Measurements from ENCODE around the gene TXNIP. TPM values are rescaled to one million over a fixed set of nuclear protein-coding genes. Genes with fewer than 3 reads are reported as not detected.

The TXNIP gene
- total RNA-seq, 1 experiment from 2014 or later, result 576 TPM

GRCh38 chr1:145957443-145958319 is 38.7 kb downstream of the TXNIP start, which contains the start of gene LIX1L:
Gene LIX1L, minus strand, starts transcription at chr1:145958017. Its CDS starts 90 bp downstream, at chr1:145957927.
- Mint-ChIP-seq H3K4me3 (ENCODE audit: unreplicated experiment) (peak within 1 kb of the TSS; percentile 80), H3K4me1 (ENCODE audit: insufficient read depth, unreplicated experiment) (peaks cover 65% of the 10 kb centered on the region), H3K36me3 (ENCODE audit: insufficient read depth, unreplicated experiment) (peaks cover 5% of the 10 kb centered on the region), H3K9me3 (ENCODE audit: unreplicated experiment) (no peaks in the 10 kb centered on the region), H3K27ac (ENCODE audit: low read depth, unreplicated experiment) (peak within 1 kb of the TSS; percentile 80), H3K27me3 (ENCODE audit: insufficient read depth, unreplicated experiment) (no peaks in the 10 kb centered on the region)
- DNase-seq (ENCODE audit: unreplicated experiment), result peak; percentile 100
- intact Hi-C loops (cut with micrococcal nuclease), result loop anchor here (1.0 to 2.0 kb wide), 2 partner anchors 39 to 66 kb away; partner anchors contain the start of gene PEX11B
- POLR2A ChIA-PET, result interaction anchor here (0.6 to 7.0 kb wide), 37 partner anchors 8 to 677 kb away, joined by 3 to 136 read pairs (median 5); partner anchors contain the start of genes ANKRD34A, ANKRD35, ITGA10 and PEX11B
- BruUV-seq (replicated peaks), result no TSS peak
- CTCF ChIA-PET, result interaction anchor here (0.5 to 3.8 kb wide), 15 partner anchors 10 to 119 kb away, joined by 3 to 32 read pairs (median 4); partner anchors contain the start of genes ITGA10, PEX11B, PIAS3 and RBM8A
- no peak for TF ChIP-seq CTCF (IDR thresholded peaks at IDR 0.05; ENCODE audit: unreplicated experiment)

GRCh38 chr1:145956781-145957442 is 39.5 kb downstream of the TXNIP start:
- peak overlapping the region; percentile 80 for H3K27ac Mint-ChIP-seq (ENCODE audit: low read depth, unreplicated experiment)
- H3K27me3 Mint-ChIP-seq (ENCODE audit: insufficient read depth, unreplicated experiment), result no peaks in the 10 kb centered on the region
- ChIA-PET CTCF (interaction anchor here (1.1 to 3.8 kb wide), 8 partner anchors 11 to 81 kb away, joined by 3 to 32 read pairs (median 4); partner anchors contain the start of gene ITGA10), POLR2A (interaction anchor here (0.6 to 7.0 kb wide), 28 partner anchors 8 to 676 kb away, joined by 3 to 136 read pairs (median 10); partner anchors contain the start of genes ANKRD34A, ITGA10, PEX11B and PIAS3)
- TSS peak; percentile 63 for BruUV-seq (replicated peaks)
- peak; percentile 26 for DNase-seq (ENCODE audit: unreplicated experiment)
- H3K4me1 Mint-ChIP-seq (ENCODE audit: insufficient read depth, unreplicated experiment), result peaks cover 57% of the 10 kb centered on the region
- intact Hi-C loops (cut with micrococcal nuclease), result loop anchor here (2.0 kb wide), 1 partner anchor 38 kb away; the partner anchor contains the start of gene PEX11B
- H3K9me3 Mint-ChIP-seq (ENCODE audit: unreplicated experiment), result no peaks in the 10 kb centered on the region
- H3K4me3 Mint-ChIP-seq (ENCODE audit: unreplicated experiment), result peak overlapping the region; percentile 80
- no peak for TF ChIP-seq CTCF (IDR thresholded peaks at IDR 0.05; ENCODE audit: unreplicated experiment)
- H3K36me3 Mint-ChIP-seq (ENCODE audit: insufficient read depth, unreplicated experiment), result peaks cover 11% of the 10 kb centered on the region

GRCh38 chr1:145956361-145956760 is 40.0 kb downstream of the TXNIP start:
- Mint-ChIP-seq H3K4me1 (ENCODE audit: insufficient read depth, unreplicated experiment) (peaks cover 52% of the 10 kb centered on the region), H3K4me3 (ENCODE audit: unreplicated experiment) (peak overlapping the region; percentile 80), H3K9me3 (ENCODE audit: unreplicated experiment) (no peaks in the 10 kb centered on the region), H3K27me3 (ENCODE audit: insufficient read depth, unreplicated experiment) (no peaks in the 10 kb centered on the region), H3K36me3 (ENCODE audit: insufficient read depth, unreplicated experiment) (peaks cover 16% of the 10 kb centered on the region), H3K27ac (ENCODE audit: low read depth, unreplicated experiment) (peak overlapping the region; percentile 80)
- ChIA-PET POLR2A (interaction anchor here (0.9 to 7.0 kb wide), 20 partner anchors 9 to 166 kb away, joined by 3 to 136 read pairs (median 21); partner anchors contain the start of genes ANKRD34A, ITGA10, PEX11B and PIAS3), CTCF (interaction anchor here (1.1 to 3.8 kb wide), 5 partner anchors 8 to 64 kb away, joined by 3 to 32 read pairs (median 5); partner anchors contain the start of genes ANKRD34A, ITGA10 and POLR3GL)
- intact Hi-C loops (cut with micrococcal nuclease), result loop anchor here (2.0 kb wide), 1 partner anchor 38 kb away; the partner anchor contains the start of gene PEX11B
- TF ChIP-seq CTCF (IDR thresholded peaks at IDR 0.05; ENCODE audit: unreplicated experiment), result no peak
- DNase-seq (ENCODE audit: unreplicated experiment), result no peak
- no TSS peak for BruUV-seq (replicated peaks)

All from MCF 10A (cell line).